Measurements from ENCODE around the gene ZDHHC24.

DNA sequence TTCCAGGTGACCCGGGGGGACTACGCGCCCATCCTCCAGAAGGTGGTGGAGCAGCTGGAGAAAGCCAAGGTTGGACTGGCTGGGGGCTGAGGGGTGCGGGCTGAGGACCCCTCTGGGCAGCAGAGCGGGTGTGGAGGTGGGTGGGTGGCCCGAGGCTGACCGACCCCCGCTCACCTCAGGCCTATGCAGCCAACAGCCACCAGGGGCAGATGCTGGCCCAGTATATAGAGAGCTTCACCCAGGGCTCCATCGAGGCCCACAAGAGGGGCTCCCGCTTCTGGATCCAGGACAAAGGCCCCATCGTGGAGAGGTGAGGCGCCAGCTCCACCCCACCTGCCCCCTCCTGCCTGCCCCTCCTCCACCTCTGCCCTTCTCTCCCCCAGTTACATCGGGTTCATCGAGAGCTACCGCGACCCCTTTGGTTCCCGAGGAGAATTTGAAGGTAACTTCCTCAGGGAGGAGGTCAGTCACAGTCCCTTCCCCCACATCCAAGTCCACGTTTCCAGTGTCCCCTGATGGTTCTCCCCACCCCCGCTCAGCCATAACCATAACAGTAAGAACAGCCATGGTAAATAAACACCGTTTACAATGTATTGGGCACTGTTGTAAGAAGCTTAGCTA lies 54.4 kb downstream of the ZDHHC24 start:
- TF ChIP-seq EP300 (IDR thresholded peaks at IDR 0.05) (no peak), CTCF (IDR thresholded peaks at IDR 0.05) (no peak)
